DND-41 (cell line): ENCODE data around the gene TRAM2.

Source experiments
- ATAC-seq: fragments of 200-7000 bp; cut with Tn5 transposase; 3 replicates; pipeline ENCODE4 v1.9.1; 2021; ENCODE audit warnings: low read depth; ENCODE audit not compliant: insufficient read depth
- DNase-seq: peaks from one replicate; pipeline ENCODE4 v3.0.0-alpha.2; 2020
- H2AFZ ChIP-seq: 2 replicates; pipeline ENCODE4 v1.6.0; 2012; ENCODE audit warnings: low read depth, low read length
- H3K27ac ChIP-seq: 2 replicates; pipeline ENCODE4 v1.5.1; 2012; ENCODE audit warnings: low read length, inconsistent platforms
- H3K27me3 ChIP-seq: fragments of 200-600 bp; sonication (generic); 2 replicates; pipeline ENCODE4 v1.6.0; 2012; ENCODE audit warnings: low read length, mild to moderate bottlenecking, inconsistent platforms; ENCODE audit not compliant: insufficient read depth, poor library complexity
- H3K36me3 ChIP-seq: 2 replicates; pipeline ENCODE4 v1.5.1; 2012; ENCODE audit warnings: low read length, inconsistent platforms; ENCODE audit not compliant: insufficient read depth
- H3K4me1 ChIP-seq: 2 replicates; pipeline ENCODE4 v1.5.1; 2012; ENCODE audit warnings: mild to moderate bottlenecking, low read length; ENCODE audit not compliant: insufficient read depth
- H3K4me2 ChIP-seq: 2 replicates; pipeline ENCODE4 v1.6.0; 2012; ENCODE audit warnings: mild to moderate bottlenecking, moderate library complexity, low read length, inconsistent platforms; ENCODE audit not compliant: insufficient read depth
- H3K4me3 ChIP-seq, 2 experiments: fragments of 200-600 bp in 1 of 2; shearing (Covaris generic) in 1 of 2; 2 replicates each; pipeline ENCODE4 v1.5.1; 2012 to 2016; ENCODE audit warnings: inconsistent platforms in 2 of 2, low read length in 2 of 2, mild to moderate bottlenecking in 2 of 2, low read depth in 1 of 2, moderate library complexity in 1 of 2
- H3K79me2 ChIP-seq: 2 replicates; pipeline ENCODE4 v1.6.0; 2012; ENCODE audit warnings: low read length, inconsistent platforms; ENCODE audit not compliant: insufficient read depth
- H3K9ac ChIP-seq: 2 replicates; pipeline ENCODE4 v1.6.0; 2012; ENCODE audit warnings: low read depth, mild to moderate bottlenecking, inconsistent platforms, low read length, moderate library complexity
- H3K9me3 ChIP-seq: 2 replicates; pipeline ENCODE4 v1.5.1; 2012; ENCODE audit warnings: low read length, moderate library complexity, mild to moderate bottlenecking, inconsistent platforms; ENCODE audit not compliant: insufficient read depth, severe bottlenecking
- H4K20me1 ChIP-seq: 2 replicates; pipeline ENCODE4 v1.6.0; 2012; ENCODE audit warnings: low read length; ENCODE audit not compliant: insufficient read depth
- EZH2 ChIP-seq: IDR thresholded peaks from 3 replicates; pipeline ENCODE4 v1.6.1; 2012; ENCODE audit warnings: borderline replicate concordance, low read depth, mild to moderate bottlenecking, moderate library complexity, low read length, inconsistent platforms; ENCODE audit not compliant: severe bottlenecking
- TF ChIP-seq, protein P1 (sequence below): IDR thresholded peaks from 2 replicates; pipeline ENCODE4 v1.5.1; 2012; ENCODE audit warnings: borderline replicate concordance, low read length, moderate library complexity, mild to moderate bottlenecking; ENCODE audit not compliant: poor library complexity, severe bottlenecking; ENCODE audit errors: extremely low read depth

TRAM2 gene, protein sequence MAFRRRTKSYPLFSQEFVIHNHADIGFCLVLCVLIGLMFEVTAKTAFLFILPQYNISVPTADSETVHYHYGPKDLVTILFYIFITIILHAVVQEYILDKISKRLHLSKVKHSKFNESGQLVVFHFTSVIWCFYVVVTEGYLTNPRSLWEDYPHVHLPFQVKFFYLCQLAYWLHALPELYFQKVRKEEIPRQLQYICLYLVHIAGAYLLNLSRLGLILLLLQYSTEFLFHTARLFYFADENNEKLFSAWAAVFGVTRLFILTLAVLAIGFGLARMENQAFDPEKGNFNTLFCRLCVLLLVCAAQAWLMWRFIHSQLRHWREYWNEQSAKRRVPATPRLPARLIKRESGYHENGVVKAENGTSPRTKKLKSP

GRCh38 chr6:52577022-52577777 is at the start of gene TRAM2:
TSS of gene TRAM2 (minus strand) at chr6:52577060. CDS start at chr6:52576915, 145 bp downstream.
- H3K4me2 ChIP-seq, result peak within 1 kb of the TSS; percentile 89
- H4K20me1 ChIP-seq, result peaks cover 32% of the 10 kb centered on the region
- peak within 1 kb of the TSS; percentile 71 for H2AFZ ChIP-seq
- H3K9ac ChIP-seq, result peak within 1 kb of the TSS; percentile 77
- peaks cover 51% of the 10 kb centered on the region for H3K4me1 ChIP-seq
- H3K27ac ChIP-seq, result peak within 1 kb of the TSS; percentile 60
- TF ChIP-seq, protein P1, sequence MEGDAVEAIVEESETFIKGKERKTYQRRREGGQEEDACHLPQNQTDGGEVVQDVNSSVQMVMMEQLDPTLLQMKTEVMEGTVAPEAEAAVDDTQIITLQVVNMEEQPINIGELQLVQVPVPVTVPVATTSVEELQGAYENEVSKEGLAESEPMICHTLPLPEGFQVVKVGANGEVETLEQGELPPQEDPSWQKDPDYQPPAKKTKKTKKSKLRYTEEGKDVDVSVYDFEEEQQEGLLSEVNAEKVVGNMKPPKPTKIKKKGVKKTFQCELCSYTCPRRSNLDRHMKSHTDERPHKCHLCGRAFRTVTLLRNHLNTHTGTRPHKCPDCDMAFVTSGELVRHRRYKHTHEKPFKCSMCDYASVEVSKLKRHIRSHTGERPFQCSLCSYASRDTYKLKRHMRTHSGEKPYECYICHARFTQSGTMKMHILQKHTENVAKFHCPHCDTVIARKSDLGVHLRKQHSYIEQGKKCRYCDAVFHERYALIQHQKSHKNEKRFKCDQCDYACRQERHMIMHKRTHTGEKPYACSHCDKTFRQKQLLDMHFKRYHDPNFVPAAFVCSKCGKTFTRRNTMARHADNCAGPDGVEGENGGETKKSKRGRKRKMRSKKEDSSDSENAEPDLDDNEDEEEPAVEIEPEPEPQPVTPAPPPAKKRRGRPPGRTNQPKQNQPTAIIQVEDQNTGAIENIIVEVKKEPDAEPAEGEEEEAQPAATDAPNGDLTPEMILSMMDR, result no peak
- TF ChIP-seq EZH2, result no peak
- ATAC-seq (peak; percentile 66), DNase-seq (peak; percentile 76)
- peaks cover 44% of the 10 kb centered on the region for H3K79me2 ChIP-seq
- no peaks in the 10 kb centered on the region for H3K9me3 ChIP-seq
- H3K36me3 ChIP-seq, result 0 out of 2 replicates have a peak, but pooled peaks cover 3% of the 10 kb centered on the region
- H3K4me3 ChIP-seq, result peak within 1 kb of the TSS; percentile 65 to 69; a peak in 3 of 4 replicates
- H3K27me3 ChIP-seq, result no peaks in the 10 kb centered on the region

DNA sequence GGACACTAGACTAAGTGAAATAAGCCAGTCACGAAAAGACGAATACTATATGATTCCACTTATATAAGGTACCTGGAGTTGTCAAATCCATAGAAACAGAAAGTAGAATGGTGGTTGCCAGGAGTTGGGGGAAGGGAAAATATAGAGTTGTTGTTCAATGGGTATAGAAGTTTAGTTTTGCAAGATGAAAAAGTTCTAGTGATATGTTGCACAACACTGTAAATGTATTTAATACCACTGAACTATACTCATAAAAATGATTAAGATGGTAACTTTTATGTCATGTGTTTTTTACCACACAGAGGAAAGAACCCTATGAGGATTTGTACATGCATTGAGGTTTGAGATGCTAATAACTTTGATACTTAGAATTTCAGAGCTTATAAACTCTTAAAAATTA is 46.0 kb upstream of the TRAM2 start:
- H3K27ac ChIP-seq, result no peak overlapping the region
- no peaks in the 10 kb centered on the region for H3K4me1 ChIP-seq
- H3K36me3 ChIP-seq, result no peaks in the 10 kb centered on the region
- no peaks in the 10 kb centered on the region for H3K79me2 ChIP-seq
- no peak for DNase-seq
- no peak for TF ChIP-seq EZH2
- TF ChIP-seq, protein P1, result no peak
- no peaks in the 10 kb centered on the region for H3K27me3 ChIP-seq
- H3K4me3 ChIP-seq, result no peak overlapping the region
- H2AFZ ChIP-seq, result no peak overlapping the region
- no peak overlapping the region for H3K9ac ChIP-seq
- no peak overlapping the region for H3K4me2 ChIP-seq
- H4K20me1 ChIP-seq, result no peaks in the 10 kb centered on the region
- ATAC-seq, result no peak
- H3K9me3 ChIP-seq, result no peaks in the 10 kb centered on the region

GRCh38 chr6:52621631-52622030 is 44.8 kb upstream of the TRAM2 start:
- Histone ChIP-seq H3K79me2 (no peaks in the 10 kb centered on the region), H3K9ac (no peak overlapping the region), H3K4me3 (no peak overlapping the region), H3K4me1 (no peaks in the 10 kb centered on the region), H3K4me2 (no peak overlapping the region), H3K27me3 (no peaks in the 10 kb centered on the region), H2AFZ (no peak overlapping the region), H4K20me1 (no peaks in the 10 kb centered on the region), H3K36me3 (no peaks in the 10 kb centered on the region), H3K9me3 (no peaks in the 10 kb centered on the region), H3K27ac (no peak overlapping the region)
- no peak for TF ChIP-seq EZH2
- TF ChIP-seq, protein P1, result no peak
- ATAC-seq (no peak), DNase-seq (no peak)
